NCI-H1694 (cell line): ENCODE measurements around the gene RASSF4.

Experiments
- DNase-seq: peaks from one replicate; lab custom pipeline; 2025; lab: John Stamatoyannopoulos, UW

RASSF4 gene

GRCh38 chr10:44959247-44960087 lies at the start of gene RASSF4:
RASSF4 (plus strand) TSS chr10:44959802; CDS start chr10:44970203, 10,401 bp downstream.
- peak; percentile 25 for DNase-seq

GRCh38 chr10:44909910-44910309 lies 49.7 kb upstream of the RASSF4 start:
- no peak for DNase-seq

- no peak for DNase-seq
These were observed 49.0 kb upstream of the RASSF4 start for GRCh38 chr10:44910602-44911001.

GRCh38 chr10:44911081-44911540 lies 48.5 kb upstream of the RASSF4 start, which contains the start of gene TMEM72:
TMEM72 (plus strand) TSS chr10:44911337; CDS start chr10:44911513, 176 bp downstream.
- no peak for DNase-seq

- no peak for DNase-seq
These were observed 47.7 kb upstream of the RASSF4 start for GRCh38 chr10:44911951-44912350.

- no peak for DNase-seq
These were observed 46.1 kb upstream of the RASSF4 start for GRCh38 chr10:44913350-44914081.

- DNase-seq: no peak
These were observed 44.7 kb upstream of the RASSF4 start for GRCh38 chr10:44914891-44915290.

- DNase-seq: no peak
These were observed 43.2 kb upstream of the RASSF4 start for GRCh38 chr10:44916429-44916828.

GRCh38 chr10:44917848-44918247 lies 41.8 kb upstream of the RASSF4 start:
- DNase-seq: no peak

- no peak for DNase-seq
These were observed 39.4 kb upstream of the RASSF4 start for GRCh38 chr10:44920252-44920651.

- DNase-seq: no peak
These were observed 38.5 kb upstream of the RASSF4 start for GRCh38 chr10:44921061-44921460.

GRCh38 chr10:44921506-44921905 lies 38.1 kb upstream of the RASSF4 start:
- DNase-seq: no peak

- DNase-seq: no peak
These were observed 37.6 kb upstream of the RASSF4 start for GRCh38 chr10:44922021-44922420.

- DNase-seq: no peak
These were observed 36.6 kb upstream of the RASSF4 start for GRCh38 chr10:44922796-44923545.

- no peak for DNase-seq
These were observed 36.0 kb upstream of the RASSF4 start for GRCh38 chr10:44923611-44924010.

GRCh38 chr10:44924261-44925040 lies 35.2 kb upstream of the RASSF4 start:
- no peak for DNase-seq

- DNase-seq: peak; percentile 8
These were observed 34.4 kb upstream of the RASSF4 start for GRCh38 chr10:44925224-44925623.

GRCh38 chr10:44925811-44926750 lies 33.5 kb upstream of the RASSF4 start:
- no peak for DNase-seq

GRCh38 chr10:44926751-44927351 lies 32.8 kb upstream of the RASSF4 start:
- no peak for DNase-seq

GRCh38 chr10:44927352-44927751 lies 32.2 kb upstream of the RASSF4 start:
- DNase-seq: no peak
